ENCODE measurements around the gene C3orf80.
"Not testable (repeated sequence)": the region's sequence is repeated elsewhere in the genome, so short reads cannot be mapped to it uniquely, and the experiment has no call there.

The C3orf80 gene

DNA sequence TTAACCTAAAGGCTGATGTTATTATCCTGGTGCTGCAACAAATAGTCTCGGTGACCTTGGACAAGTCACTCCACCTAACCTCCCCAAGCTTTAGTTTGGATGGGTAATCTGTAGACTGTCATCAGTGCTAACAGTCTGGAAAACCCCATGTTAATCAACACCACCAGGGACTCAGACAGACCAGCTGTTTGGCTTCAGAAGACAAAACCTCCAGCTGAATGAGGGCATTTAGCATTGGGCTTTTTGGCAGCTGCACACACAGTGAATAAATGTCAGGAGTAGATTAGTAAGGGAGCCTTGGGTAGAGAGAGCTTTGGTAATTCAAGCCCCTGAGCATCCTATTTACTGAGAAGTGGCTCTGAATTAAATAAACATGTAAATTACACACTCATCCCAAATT is 24.9 kb upstream of the C3orf80 start:
- TF ChIP-seq EZH2phosphoT487 (IDR thresholded peaks at IDR 0.05; ENCODE audit: borderline replicate concordance, low read length) = no peak
- TF ChIP-seq, protein P1, sequence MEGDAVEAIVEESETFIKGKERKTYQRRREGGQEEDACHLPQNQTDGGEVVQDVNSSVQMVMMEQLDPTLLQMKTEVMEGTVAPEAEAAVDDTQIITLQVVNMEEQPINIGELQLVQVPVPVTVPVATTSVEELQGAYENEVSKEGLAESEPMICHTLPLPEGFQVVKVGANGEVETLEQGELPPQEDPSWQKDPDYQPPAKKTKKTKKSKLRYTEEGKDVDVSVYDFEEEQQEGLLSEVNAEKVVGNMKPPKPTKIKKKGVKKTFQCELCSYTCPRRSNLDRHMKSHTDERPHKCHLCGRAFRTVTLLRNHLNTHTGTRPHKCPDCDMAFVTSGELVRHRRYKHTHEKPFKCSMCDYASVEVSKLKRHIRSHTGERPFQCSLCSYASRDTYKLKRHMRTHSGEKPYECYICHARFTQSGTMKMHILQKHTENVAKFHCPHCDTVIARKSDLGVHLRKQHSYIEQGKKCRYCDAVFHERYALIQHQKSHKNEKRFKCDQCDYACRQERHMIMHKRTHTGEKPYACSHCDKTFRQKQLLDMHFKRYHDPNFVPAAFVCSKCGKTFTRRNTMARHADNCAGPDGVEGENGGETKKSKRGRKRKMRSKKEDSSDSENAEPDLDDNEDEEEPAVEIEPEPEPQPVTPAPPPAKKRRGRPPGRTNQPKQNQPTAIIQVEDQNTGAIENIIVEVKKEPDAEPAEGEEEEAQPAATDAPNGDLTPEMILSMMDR (IDR thresholded peaks at IDR 0.05; ENCODE audit: low read depth, low read length, poor library complexity, severe bottlenecking) = no peak
- Histone ChIP-seq H3K4me1 (ENCODE audit: control insufficient read depth, low read length) (no peaks in the 10 kb centered on the region), H3K36me3 (ENCODE audit: control insufficient read depth, low read length) (no peaks in the 10 kb centered on the region), H3K27me3 (ENCODE audit: control insufficient read depth, low read length) (no peaks in the 10 kb centered on the region), H3K27ac (ENCODE audit: low read depth, low read length) (no peak overlapping the region), H4K20me1 (ENCODE audit: control insufficient read depth, insufficient read depth, low read depth, low read length) (no peaks in the 10 kb centered on the region), H3K4me2 (ENCODE audit: low read length) (no peak overlapping the region), H3F3A (ENCODE audit: control insufficient read depth, insufficient read depth) (no peaks in the 10 kb centered on the region), H3K9me3 (ENCODE audit: control insufficient read depth, insufficient read depth, low read length) (no peaks in the 10 kb centered on the region), H3K9me2 (replicated peaks; ENCODE audit: control insufficient read depth, low read length) (no peaks in the 10 kb centered on the region), H3K79me2 (ENCODE audit: control insufficient read depth, low read length) (no peaks in the 10 kb centered on the region), H3K4me3 (ENCODE audit: low read length) (no peak overlapping the region)

DNA sequence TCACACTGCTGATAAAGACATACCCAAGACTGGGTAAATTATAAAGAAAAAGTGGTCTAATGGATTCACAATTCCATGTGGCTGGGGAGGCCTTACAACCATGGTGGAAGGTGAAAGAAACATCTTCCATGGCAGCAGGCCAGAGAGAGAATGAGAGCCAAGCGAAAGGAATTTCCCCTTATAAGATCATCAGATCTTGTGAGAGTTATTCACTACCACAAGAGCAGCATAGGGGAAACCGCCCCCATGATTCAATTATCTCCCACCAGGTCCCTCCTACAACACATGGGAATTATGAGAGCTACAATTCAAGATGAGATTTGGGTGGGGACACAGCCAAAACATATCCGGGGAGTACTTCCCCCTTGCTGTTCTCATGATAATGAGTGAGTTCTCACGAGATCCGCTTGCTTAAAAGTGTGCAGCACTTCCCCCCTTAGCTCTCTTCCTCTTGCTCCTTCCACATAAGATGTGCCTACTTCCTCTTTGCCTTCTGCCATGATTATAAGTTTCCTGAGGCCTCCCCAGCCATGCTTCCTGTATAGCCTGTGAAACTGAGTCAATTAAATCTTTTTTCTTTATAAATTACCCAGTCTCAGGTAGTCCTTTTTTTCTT is 20.7 kb upstream of the C3orf80 start:
- H4K20me1 ChIP-seq (ENCODE audit: control insufficient read depth, insufficient read depth, low read depth, low read length); H3K4me3 ChIP-seq (ENCODE audit: low read length); H3K9me2 ChIP-seq (replicated peaks; ENCODE audit: control insufficient read depth, low read length); H3K27ac ChIP-seq (ENCODE audit: low read depth, low read length); H3K36me3 ChIP-seq (ENCODE audit: control insufficient read depth, low read length); H3K9me3 ChIP-seq (ENCODE audit: control insufficient read depth, insufficient read depth, low read length); H3K4me2 ChIP-seq (ENCODE audit: low read length); H3K4me1 ChIP-seq (ENCODE audit: control insufficient read depth, low read length); H3K79me2 ChIP-seq (ENCODE audit: control insufficient read depth, low read length); H3K27me3 ChIP-seq (ENCODE audit: control insufficient read depth, low read length); H3F3A ChIP-seq (ENCODE audit: control insufficient read depth, insufficient read depth): not testable (repeated sequence)

DNA sequence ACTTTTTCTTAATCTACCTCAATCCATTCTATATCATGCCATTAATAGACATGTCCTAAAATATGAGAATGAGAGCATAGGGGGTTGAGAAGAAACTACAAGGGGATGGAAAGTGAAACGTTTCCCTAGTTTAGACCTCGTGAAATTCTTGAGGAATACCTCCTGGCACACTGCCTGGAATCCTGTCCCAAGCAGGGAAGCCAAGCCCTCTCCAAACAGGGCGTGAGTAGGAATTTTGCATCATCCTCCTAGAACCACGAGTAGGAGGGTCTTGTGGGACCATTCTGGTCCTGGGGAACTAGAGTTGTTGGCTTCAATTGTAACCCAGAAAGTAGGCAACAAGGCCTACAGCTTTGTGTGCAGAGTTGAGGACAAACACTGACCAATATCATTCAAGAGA is 19.6 kb upstream of the C3orf80 start:
- Histone ChIP-seq H4K20me1 (ENCODE audit: control insufficient read depth, insufficient read depth, low read depth, low read length) (no peaks in the 10 kb centered on the region), H3K4me3 (ENCODE audit: low read length) (no peak overlapping the region)

DNA sequence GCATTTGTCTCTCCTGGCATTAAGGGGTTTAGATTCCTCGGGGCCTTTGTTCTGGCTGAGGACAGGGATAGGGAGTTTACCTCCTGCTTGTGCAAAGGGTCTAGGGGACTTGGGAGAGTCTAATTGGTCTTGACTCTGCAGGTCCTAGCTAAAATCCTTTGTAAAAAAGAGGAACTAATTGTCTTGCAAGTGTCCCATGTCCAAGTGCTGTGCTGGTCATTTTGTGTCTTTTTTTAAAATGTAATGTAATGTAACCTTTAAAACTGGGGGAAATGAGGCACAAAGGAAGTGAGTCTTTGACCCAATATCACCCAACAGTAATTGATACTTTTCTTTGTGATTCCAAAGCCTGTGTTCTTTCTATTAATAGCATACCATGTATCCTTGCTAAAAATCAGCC is 14.9 kb upstream of the C3orf80 start:
- Histone ChIP-seq H3K27me3 (ENCODE audit: control insufficient read depth, low read length) (no peaks in the 10 kb centered on the region), H3K4me2 (ENCODE audit: low read length) (no peak overlapping the region), H3K9me3 (ENCODE audit: control insufficient read depth, insufficient read depth, low read length) (no peaks in the 10 kb centered on the region), H3K4me3 (ENCODE audit: low read length) (no peak overlapping the region), H3K79me2 (ENCODE audit: control insufficient read depth, low read length) (no peaks in the 10 kb centered on the region), H3F3A (ENCODE audit: control insufficient read depth, insufficient read depth) (no peaks in the 10 kb centered on the region), H3K9me2 (replicated peaks; ENCODE audit: control insufficient read depth, low read length) (no peaks in the 10 kb centered on the region), H4K20me1 (ENCODE audit: control insufficient read depth, insufficient read depth, low read depth, low read length) (no peaks in the 10 kb centered on the region), H3K4me1 (ENCODE audit: control insufficient read depth, low read length) (no peaks in the 10 kb centered on the region), H3K27ac (ENCODE audit: low read depth, low read length) (no peak overlapping the region), H3K36me3 (ENCODE audit: control insufficient read depth, low read length) (no peaks in the 10 kb centered on the region)
- TF ChIP-seq EZH2phosphoT487 (IDR thresholded peaks at IDR 0.05; ENCODE audit: borderline replicate concordance, low read length) = no peak
- TF ChIP-seq, protein P1 (IDR thresholded peaks at IDR 0.05; ENCODE audit: low read depth, low read length, poor library complexity, severe bottlenecking) = no peak

More for the DNA sequence above, 19.6 kb upstream of the C3orf80 start:
- H3K79me2 ChIP-seq (ENCODE audit: control insufficient read depth, low read length) = no peaks in the 10 kb centered on the region
- H3K9me2 ChIP-seq (replicated peaks; ENCODE audit: control insufficient read depth, low read length) = no peaks in the 10 kb centered on the region
- no peaks in the 10 kb centered on the region for H3F3A ChIP-seq (ENCODE audit: control insufficient read depth, insufficient read depth)
- no peak overlapping the region for H3K27ac ChIP-seq (ENCODE audit: low read depth, low read length)
- H3K27me3 ChIP-seq (ENCODE audit: control insufficient read depth, low read length) = no peaks in the 10 kb centered on the region
- no peaks in the 10 kb centered on the region for H3K36me3 ChIP-seq (ENCODE audit: control insufficient read depth, low read length)
- no peak for TF ChIP-seq EZH2phosphoT487 (IDR thresholded peaks at IDR 0.05; ENCODE audit: borderline replicate concordance, low read length)
- TF ChIP-seq, protein P1 (IDR thresholded peaks at IDR 0.05; ENCODE audit: low read depth, low read length, poor library complexity, severe bottlenecking) = no peak
- no peak overlapping the region for H3K4me2 ChIP-seq (ENCODE audit: low read length)
- no peaks in the 10 kb centered on the region for H3K4me1 ChIP-seq (ENCODE audit: control insufficient read depth, low read length)
- no peaks in the 10 kb centered on the region for H3K9me3 ChIP-seq (ENCODE audit: control insufficient read depth, insufficient read depth, low read length)
